NCI-H1105 treated with DMSO at 0.1 percent for 48 hours (cell line): ENCODE data around the gene TXNRD1.
"Not testable (repeated sequence)": the region's sequence is repeated elsewhere in the genome, so short reads cannot be mapped to it uniquely, and the experiment has no call there.

Source experiments
- DNase-seq: peaks from one replicate; lab custom pipeline; 2025; lab: John Stamatoyannopoulos, UW

Gene TXNRD1

GRCh38 chr12:104215638-104216297 is at the start of gene TXNRD1:
Gene TXNRD1, plus strand, starts transcription at chr12:104215779. Its CDS starts 24 bp downstream, at chr12:104215803.
- no peak for DNase-seq

GRCh38 chr12:104165801-104166200 is 49.8 kb upstream of the TXNRD1 start:
- no peak for DNase-seq

- DNase-seq, result no peak
Measured at GRCh38 chr12:104166465-104166864, 49.1 kb upstream of the TXNRD1 start.

GRCh38 chr12:104167519-104168458 is 47.8 kb upstream of the TXNRD1 start:
- DNase-seq, result no peak

GRCh38 chr12:104168596-104168995 is 47.0 kb upstream of the TXNRD1 start:
- no peak for DNase-seq

GRCh38 chr12:104171785-104172569 is 43.6 kb upstream of the TXNRD1 start:
- DNase-seq, result no peak

GRCh38 chr12:104172570-104172947 is 43.0 kb upstream of the TXNRD1 start:
- no peak for DNase-seq

GRCh38 chr12:104173804-104174203 is 41.8 kb upstream of the TXNRD1 start:
- DNase-seq, result not testable (repeated sequence)

GRCh38 chr12:104175726-104176247 is 39.8 kb upstream of the TXNRD1 start:
- DNase-seq, result no peak

- DNase-seq, result no peak
Measured at GRCh38 chr12:104177336-104177662, 38.3 kb upstream of the TXNRD1 start.

GRCh38 chr12:104177663-104178501 is 37.7 kb upstream of the TXNRD1 start:
- no peak for DNase-seq

- no peak for DNase-seq
Measured at GRCh38 chr12:104180374-104180773, 35.2 kb upstream of the TXNRD1 start.

- no peak for DNase-seq
Measured at GRCh38 chr12:104181313-104181712, 34.3 kb upstream of the TXNRD1 start.

- DNase-seq, result no peak
Measured at GRCh38 chr12:104182144-104182543, 33.4 kb upstream of the TXNRD1 start.

GRCh38 chr12:104182621-104183378 is 32.8 kb upstream of the TXNRD1 start:
- DNase-seq, result no peak

- DNase-seq, result no peak
Measured at GRCh38 chr12:104183443-104183842, 32.1 kb upstream of the TXNRD1 start.

GRCh38 chr12:104187446-104188155 is 28.0 kb upstream of the TXNRD1 start:
- DNase-seq, result no peak

GRCh38 chr12:104188534-104188933 is 27.0 kb upstream of the TXNRD1 start:
- no peak for DNase-seq

GRCh38 chr12:104189915-104190555 is 25.5 kb upstream of the TXNRD1 start:
- DNase-seq, result no peak
